Gastrocnemius medialis (tissue), 4 donors: Measurements from ENCODE around the gene RIPK4.

ENCODE experiments used
- POLR2A ChIP-seq, 2 donors: fragments of 450-650 bp; IDR thresholded peaks; one replicate each; pipeline ENCODE4 v1.6.1; 2017; ENCODE audit warnings: antibody characterized with exemption in 2 of 2, mild to moderate bottlenecking in 2 of 2, moderate library complexity in 2 of 2
- TF ChIP-seq, protein P1 (sequence below), 5 experiments: fragments of 450-650 bp in 3 of 5; fragments of 200-600 bp in 2 of 5; sonication (generic) in 2 of 5; IDR thresholded peaks in 4 of 5; conservative IDR thresholded peaks in 1 of 5; 1 replicate in 4 of 5; 2 replicates in 1 of 5; pipeline ENCODE4 v1.5.1; 2016 to 2019; ENCODE audit warnings: antibody characterized with exemption in 5 of 5, mild to moderate bottlenecking in 3 of 5, moderate library complexity in 3 of 5

DNA sequence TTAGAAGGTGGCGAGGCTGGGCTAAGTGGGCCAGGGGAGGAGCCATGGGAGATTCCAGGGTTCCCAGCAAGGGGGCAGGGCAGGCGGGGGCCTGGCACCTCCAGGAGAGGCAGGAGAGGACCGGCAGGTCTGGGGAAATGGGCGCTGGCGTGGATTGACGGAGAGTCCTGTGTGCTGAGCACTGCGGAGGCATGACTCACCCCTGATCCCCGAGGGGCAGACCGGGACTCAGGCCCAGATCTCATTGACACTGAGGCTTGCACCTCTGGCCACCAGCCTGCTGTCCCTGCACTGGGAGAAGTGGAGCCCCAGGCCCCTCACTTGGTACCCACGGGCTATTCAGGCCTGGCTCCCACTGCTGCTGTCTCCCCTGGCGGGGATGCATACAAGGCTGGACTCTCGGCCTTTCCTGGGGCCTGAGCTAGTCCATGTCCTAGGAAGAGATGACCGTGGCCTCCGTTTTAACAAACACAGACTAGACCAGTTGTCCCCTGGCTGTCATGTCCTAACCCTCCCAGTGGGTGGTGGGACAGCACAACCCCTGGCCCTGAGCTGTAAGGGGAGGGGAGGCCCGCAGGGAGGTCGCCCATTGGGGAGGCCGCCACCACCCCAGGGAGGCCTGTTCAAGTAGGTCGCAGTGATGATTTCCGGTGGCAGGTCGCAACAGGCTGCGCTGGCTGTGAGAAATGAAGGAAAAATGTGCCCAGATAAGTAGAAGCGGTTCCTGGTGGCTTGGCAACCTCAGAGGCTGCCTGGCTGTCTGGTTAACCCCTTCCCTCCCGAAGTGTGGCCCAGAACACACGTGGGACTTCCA, 39.7 kb downstream of the RIPK4 start:
- TF ChIP-seq, protein P1, sequence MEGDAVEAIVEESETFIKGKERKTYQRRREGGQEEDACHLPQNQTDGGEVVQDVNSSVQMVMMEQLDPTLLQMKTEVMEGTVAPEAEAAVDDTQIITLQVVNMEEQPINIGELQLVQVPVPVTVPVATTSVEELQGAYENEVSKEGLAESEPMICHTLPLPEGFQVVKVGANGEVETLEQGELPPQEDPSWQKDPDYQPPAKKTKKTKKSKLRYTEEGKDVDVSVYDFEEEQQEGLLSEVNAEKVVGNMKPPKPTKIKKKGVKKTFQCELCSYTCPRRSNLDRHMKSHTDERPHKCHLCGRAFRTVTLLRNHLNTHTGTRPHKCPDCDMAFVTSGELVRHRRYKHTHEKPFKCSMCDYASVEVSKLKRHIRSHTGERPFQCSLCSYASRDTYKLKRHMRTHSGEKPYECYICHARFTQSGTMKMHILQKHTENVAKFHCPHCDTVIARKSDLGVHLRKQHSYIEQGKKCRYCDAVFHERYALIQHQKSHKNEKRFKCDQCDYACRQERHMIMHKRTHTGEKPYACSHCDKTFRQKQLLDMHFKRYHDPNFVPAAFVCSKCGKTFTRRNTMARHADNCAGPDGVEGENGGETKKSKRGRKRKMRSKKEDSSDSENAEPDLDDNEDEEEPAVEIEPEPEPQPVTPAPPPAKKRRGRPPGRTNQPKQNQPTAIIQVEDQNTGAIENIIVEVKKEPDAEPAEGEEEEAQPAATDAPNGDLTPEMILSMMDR (IDR thresholded peaks at IDR 0.05 in 4 of 5, conservative IDR thresholded peaks at IDR 0.05 in 1 of 5): no peak
- TF ChIP-seq POLR2A (IDR thresholded peaks at IDR 0.05): no peak
